Activated naive CD4-positive, alpha-beta T cell treated with anti-CD3 and anti-CD28 coated beads for 36 hours (primary cell): ENCODE results near the gene LDLRAD4. TPM values are rescaled to one million over a fixed set of nuclear protein-coding genes. Genes with fewer than 3 reads are reported as not detected.
A peak's percentile ranks its signal among the peaks of the same experiment; 100 is the strongest.

Experiments used
- CTCF ChIA-PET: fragments of 350-600 bp; sonication (Branson Sonifier 250); formaldehyde crosslinking; loops from one replicate; lab custom pipeline; 2021; ENCODE audit warnings: antibody characterized with exemption; lab: Charles Lee
- DNase-seq: peaks from one replicate; pipeline ENCODE4 v3.0.0-alpha.2; 2020
- H3K27ac Mint-ChIP-seq: one replicate; pipeline ENCODE4 v1.8.0; 2021; ENCODE audit warnings: mild to moderate bottlenecking, mixed read lengths
- H3K27me3 Mint-ChIP-seq: one replicate; pipeline ENCODE4 v1.8.0; 2021; ENCODE audit warnings: low read depth, mixed read lengths
- H3K36me3 Mint-ChIP-seq: one replicate; pipeline ENCODE4 v1.8.0; 2021; ENCODE audit warnings: low read depth, mixed read lengths
- H3K4me1 Mint-ChIP-seq: one replicate; pipeline ENCODE4 v1.8.0; 2021; ENCODE audit warnings: low read depth, mixed read lengths
- H3K4me3 Mint-ChIP-seq: one replicate; pipeline ENCODE4 v1.8.0; 2021; ENCODE audit warnings: mild to moderate bottlenecking, moderate library complexity, mixed read lengths
- H3K9me3 Mint-ChIP-seq: one replicate; pipeline ENCODE4 v1.8.0; 2021; ENCODE audit warnings: mixed read lengths
- intact Hi-C: fragments of 100-400 bp; cut with micrococcal nuclease; formaldehyde crosslinking; loops from one replicate; pipeline ENCODE4 v1.15.1; 2023
- total RNA-seq, 2 experiments: library from RNA; stranded (reverse); gene quantifications; one replicate each; pipeline ENCODE4 v1.2.3, GENCODE V29; 2021

LDLRAD4 gene
- total RNA-seq, 2 experiments from 2014 or later = 19.4 to 21.3 TPM

- Mint-ChIP-seq H3K9me3 (no peaks in the 10 kb centered on the region), H3K27ac (no peak overlapping the region), H3K4me1 (peaks cover 22% of the 10 kb centered on the region), H3K36me3 (no peaks in the 10 kb centered on the region), H3K4me3 (no peak overlapping the region), H3K27me3 (no peaks in the 10 kb centered on the region)
- peak; percentile 46 for DNase-seq
- CTCF ChIA-PET = interaction anchor here (0.9 kb wide), 1 partner anchor 29 kb away, joined by 3 read pairs; no protein-coding TSS in a partner anchor
- intact Hi-C loops = no loop called here
Measured at GRCh38 chr18:13425357-13426091, 207.0 kb downstream of the LDLRAD4 start.

DNA sequence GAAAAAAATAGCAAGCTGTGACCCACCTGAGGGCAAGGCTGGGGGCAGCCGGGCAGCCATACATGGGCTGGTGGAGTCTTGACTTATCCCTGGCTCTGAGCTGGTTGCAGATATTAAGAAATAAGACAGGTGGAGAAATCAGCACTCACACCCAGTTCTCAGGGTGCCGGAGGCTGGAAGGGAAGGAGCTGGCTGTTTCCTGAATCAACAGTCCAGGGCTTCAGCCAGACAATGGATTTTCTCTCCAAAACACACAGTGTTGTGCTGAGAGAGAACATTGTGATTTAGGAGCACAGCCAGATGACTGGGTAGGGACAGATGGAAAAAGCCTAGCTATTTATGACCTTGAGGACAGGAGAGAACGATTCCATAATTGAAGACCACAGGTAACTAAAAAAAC is 208.8 kb downstream of the LDLRAD4 start:
- intact Hi-C loops = no loop called here
- Mint-ChIP-seq H3K27me3 (no peaks in the 10 kb centered on the region), H3K36me3 (no peaks in the 10 kb centered on the region), H3K27ac (no peak overlapping the region), H3K4me3 (no peak overlapping the region), H3K4me1 (peaks cover 19% of the 10 kb centered on the region), H3K9me3 (no peaks in the 10 kb centered on the region)
- no peak for DNase-seq
- CTCF ChIA-PET = interaction anchor here (0.6 to 2.2 kb wide), 2 partner anchors 11 to 703 kb away, joined by 3 to 6 read pairs; no protein-coding TSS in a partner anchor

DNA sequence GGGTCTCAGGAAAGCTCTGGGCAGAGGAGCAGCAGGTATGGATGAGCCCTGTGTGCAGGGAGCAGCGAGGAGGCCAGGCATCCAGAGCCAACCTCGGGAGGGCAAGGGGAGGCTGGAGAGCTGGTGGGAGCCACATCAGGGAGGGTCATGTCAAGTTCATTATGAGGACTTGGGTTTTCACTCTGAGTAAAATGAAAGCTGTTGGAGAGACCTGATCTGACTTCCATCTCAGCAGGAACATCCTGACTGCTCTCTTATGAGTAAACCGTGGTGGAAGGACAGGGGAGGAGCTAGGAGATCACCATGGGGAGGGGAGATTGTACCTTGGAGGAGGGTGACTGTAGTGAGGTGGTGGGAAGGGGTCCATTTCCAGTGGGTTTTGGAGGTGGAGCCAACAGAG is 209.8 kb downstream of the LDLRAD4 start:
- Mint-ChIP-seq H3K9me3 (no peaks in the 10 kb centered on the region), H3K4me3 (no peak overlapping the region), H3K36me3 (no peaks in the 10 kb centered on the region), H3K4me1 (peaks cover 25% of the 10 kb centered on the region), H3K27me3 (no peaks in the 10 kb centered on the region), H3K27ac (no peak overlapping the region)
- intact Hi-C loops = no loop called here
- DNase-seq = no peak
- CTCF ChIA-PET = interaction anchor here (1.6 to 2.2 kb wide), 2 partner anchors 12 to 21 kb away, joined by 3 to 6 read pairs; no protein-coding TSS in a partner anchor

DNA sequence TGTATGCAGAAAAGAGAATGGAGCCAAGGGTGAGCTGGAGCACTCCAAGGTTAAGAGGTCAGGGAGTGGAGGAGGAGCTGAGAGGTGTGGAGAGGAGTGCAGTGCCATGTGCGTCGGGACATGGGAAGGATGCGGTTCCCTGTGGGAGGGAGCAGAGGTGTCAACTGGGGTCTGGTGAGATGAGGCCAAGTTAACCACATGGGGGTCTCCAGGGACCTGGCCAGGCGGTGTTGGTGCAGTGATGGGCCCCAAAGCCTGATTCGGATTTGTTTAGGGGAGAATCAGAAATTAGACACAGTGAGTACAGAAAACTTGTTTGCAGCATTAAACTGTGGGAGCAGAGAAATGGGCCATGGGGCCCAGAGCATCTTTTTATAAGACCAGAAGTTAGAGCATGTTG is 210.5 kb downstream of the LDLRAD4 start:
- CTCF ChIA-PET = interaction anchor here (1.6 kb wide), 1 partner anchor 22 kb away, joined by 3 read pairs; no protein-coding TSS in a partner anchor
- intact Hi-C loops = no loop called here
- no peak overlapping the region for H3K27ac Mint-ChIP-seq

DNA sequence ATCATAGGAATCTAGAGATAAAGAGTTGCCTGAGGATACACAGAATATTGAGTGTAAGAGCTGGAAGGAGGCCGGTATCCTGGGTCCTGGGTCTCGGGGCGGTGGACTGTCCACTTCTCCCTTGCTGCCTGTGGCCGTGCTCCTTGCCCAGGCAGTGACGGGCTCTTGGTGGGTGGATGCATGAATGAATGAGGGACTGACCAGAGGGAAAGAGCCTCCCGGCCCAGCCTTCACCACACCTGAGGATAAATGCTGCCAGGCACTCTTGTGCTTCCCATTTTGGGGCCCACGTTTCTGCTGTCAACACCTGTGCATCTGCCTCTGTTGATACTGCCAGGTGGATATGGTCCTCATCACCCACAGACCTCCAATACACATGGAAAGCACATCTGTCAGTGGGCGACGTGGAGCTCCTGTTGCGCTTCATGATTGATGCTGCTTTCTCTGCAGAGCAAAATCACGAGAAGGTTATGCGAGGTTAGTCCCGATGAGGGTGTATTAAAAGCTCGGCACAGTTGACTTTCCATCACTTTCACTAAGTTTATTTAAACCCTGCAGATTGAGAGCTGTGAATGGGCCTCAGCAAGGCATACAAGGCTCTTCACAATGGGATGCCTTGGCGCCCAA is 211.4 kb downstream of the LDLRAD4 start:
- CTCF ChIA-PET = interaction anchor here (1.2 to 1.6 kb wide), 2 partner anchors 23 to 214 kb away, joined by 3 to 5 read pairs; no protein-coding TSS in a partner anchor
- Mint-ChIP-seq H3K27ac (no peak overlapping the region), H3K9me3 (no peaks in the 10 kb centered on the region), H3K4me1 (peaks cover 27% of the 10 kb centered on the region), H3K36me3 (no peaks in the 10 kb centered on the region), H3K4me3 (no peak overlapping the region), H3K27me3 (no peaks in the 10 kb centered on the region)
- no peak for DNase-seq
- intact Hi-C loops = loop anchor here (10.0 kb wide), 2 partner anchors 295 to 435 kb away; partner anchors contain the start of genes CEP192, FAM210A and RNMT

More for the DNA sequence above, 210.5 kb downstream of the LDLRAD4 start:
- DNase-seq = no peak
- H3K27me3 Mint-ChIP-seq = no peaks in the 10 kb centered on the region
- H3K9me3 Mint-ChIP-seq = no peaks in the 10 kb centered on the region
- H3K4me3 Mint-ChIP-seq = no peak overlapping the region
- H3K36me3 Mint-ChIP-seq = no peaks in the 10 kb centered on the region
- peaks cover 30% of the 10 kb centered on the region for H3K4me1 Mint-ChIP-seq

DNA sequence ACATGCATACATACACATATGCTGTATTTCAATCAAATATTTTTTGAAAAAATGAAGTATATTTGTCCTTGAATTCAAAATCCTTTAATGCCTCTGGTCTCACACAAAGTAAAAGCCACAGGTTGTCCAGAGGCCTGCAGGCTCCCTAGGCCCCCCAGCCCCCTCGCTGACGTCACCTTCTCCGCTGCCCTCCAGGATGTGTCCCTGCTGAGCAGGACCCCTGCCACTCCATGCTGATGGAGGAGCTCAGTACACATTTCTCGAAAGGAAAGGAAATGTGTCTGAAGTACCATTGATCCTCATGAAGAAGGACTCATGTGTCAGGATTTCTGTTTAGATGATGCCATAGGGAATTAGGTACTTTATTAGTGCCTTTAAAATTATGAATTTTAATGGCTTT is 212.1 kb downstream of the LDLRAD4 start:
- no peaks in the 10 kb centered on the region for H3K27me3 Mint-ChIP-seq
- H3K9me3 Mint-ChIP-seq = no peaks in the 10 kb centered on the region
- DNase-seq = no peak
- no peak overlapping the region for H3K4me3 Mint-ChIP-seq
- CTCF ChIA-PET = interaction anchor here (1.2 to 1.3 kb wide), 2 partner anchors 52 to 214 kb away, joined by 3 to 5 read pairs; no protein-coding TSS in a partner anchor
- no peaks in the 10 kb centered on the region for H3K36me3 Mint-ChIP-seq
- peaks cover 27% of the 10 kb centered on the region for H3K4me1 Mint-ChIP-seq
- H3K27ac Mint-ChIP-seq = no peak overlapping the region
- intact Hi-C loops = loop anchor here (10.0 kb wide), 2 partner anchors 294 to 436 kb away; partner anchors contain the start of genes CEP192, FAM210A and RNMT

- DNase-seq = no peak
- H3K4me1 Mint-ChIP-seq = peaks cover 37% of the 10 kb centered on the region
- intact Hi-C loops = loop anchor here (10.0 kb wide), 2 partner anchors 293 to 437 kb away; partner anchors contain the start of genes CEP192, FAM210A and RNMT
- H3K36me3 Mint-ChIP-seq = no peaks in the 10 kb centered on the region
- H3K9me3 Mint-ChIP-seq = no peaks in the 10 kb centered on the region
- no peak overlapping the region for H3K27ac Mint-ChIP-seq
- CTCF ChIA-PET = interaction anchor here (1.3 kb wide), 1 partner anchor 53 kb away, joined by 3 read pairs; no protein-coding TSS in a partner anchor
- no peaks in the 10 kb centered on the region for H3K27me3 Mint-ChIP-seq
- H3K4me3 Mint-ChIP-seq = no peak overlapping the region
Measured at GRCh38 chr18:13431886-13432285, 213.3 kb downstream of the LDLRAD4 start.

- Mint-ChIP-seq H3K36me3 (no peaks in the 10 kb centered on the region), H3K27me3 (no peaks in the 10 kb centered on the region), H3K4me1 (peaks cover 47% of the 10 kb centered on the region), H3K27ac (no peak overlapping the region), H3K4me3 (no peak overlapping the region), H3K9me3 (no peaks in the 10 kb centered on the region)
- no peak for DNase-seq
- intact Hi-C loops = loop anchor here (1.0 to 10.0 kb wide), 5 partner anchors 56 to 438 kb away; partner anchors contain the start of genes CEP192, FAM210A and RNMT
- CTCF ChIA-PET = interaction anchor here (1.7 kb wide), 1 partner anchor 217 kb away, joined by 6 read pairs; no protein-coding TSS in a partner anchor
Measured at GRCh38 chr18:13433125-13433524, 214.6 kb downstream of the LDLRAD4 start.

- H3K4me3 Mint-ChIP-seq = no peak overlapping the region
- no peaks in the 10 kb centered on the region for H3K36me3 Mint-ChIP-seq
- intact Hi-C loops = loop anchor here (1.0 to 10.0 kb wide), 5 partner anchors 56 to 439 kb away; partner anchors contain the start of genes CEP192, FAM210A and RNMT
- DNase-seq = no peak
- no peaks in the 10 kb centered on the region for H3K27me3 Mint-ChIP-seq
- CTCF ChIA-PET = interaction anchor here (1.7 kb wide), 1 partner anchor 218 kb away, joined by 6 read pairs; no protein-coding TSS in a partner anchor
- no peaks in the 10 kb centered on the region for H3K9me3 Mint-ChIP-seq
- peaks cover 49% of the 10 kb centered on the region for H3K4me1 Mint-ChIP-seq
- no peak overlapping the region for H3K27ac Mint-ChIP-seq
Measured at GRCh38 chr18:13433685-13434084, 215.1 kb downstream of the LDLRAD4 start.

- CTCF ChIA-PET = interaction anchor here (0.6 to 1.1 kb wide), 2 partner anchors 156 to 643 kb away, joined by 3 to 4 read pairs; no protein-coding TSS in a partner anchor
- no peak overlapping the region for H3K27ac Mint-ChIP-seq
- intact Hi-C loops = loop anchor here (5.0 to 10.0 kb wide), 5 partner anchors 102 to 598 kb away; partner anchors contain the start of genes CEP192, FAM210A and RNMT
- H3K4me3 Mint-ChIP-seq = no peak overlapping the region
- H3K36me3 Mint-ChIP-seq = no peaks in the 10 kb centered on the region
- no peak for DNase-seq
- no peaks in the 10 kb centered on the region for H3K27me3 Mint-ChIP-seq
- H3K4me1 Mint-ChIP-seq = peaks cover 58% of the 10 kb centered on the region
- H3K9me3 Mint-ChIP-seq = no peaks in the 10 kb centered on the region
Measured at GRCh38 chr18:13434854-13435253, 216.3 kb downstream of the LDLRAD4 start.

GRCh38 chr18:13435586-13436333 is 217.2 kb downstream of the LDLRAD4 start:
- Mint-ChIP-seq H3K4me3 (no peak overlapping the region), H3K4me1 (peaks cover 58% of the 10 kb centered on the region), H3K27ac (no peak overlapping the region), H3K36me3 (no peaks in the 10 kb centered on the region), H3K27me3 (no peaks in the 10 kb centered on the region), H3K9me3 (no peaks in the 10 kb centered on the region)
- no peak for DNase-seq
- intact Hi-C loops = loop anchor here (5.0 to 10.0 kb wide), 5 partner anchors 102 to 598 kb away; partner anchors contain the start of genes CEP192, FAM210A and RNMT
- CTCF ChIA-PET = interaction anchor here (1.1 kb wide), 1 partner anchor 157 kb away, joined by 3 read pairs; no protein-coding TSS in a partner anchor
